Epithelial cell of esophagus (primary cell): ENCODE measurements around the gene TMEM132C.

ENCODE experiments used
- DNase-seq: peaks from one replicate; pipeline ENCODE4 v3.0.0; 2010; ENCODE audit warnings: low read depth
- H3K4me3 ChIP-seq: 2 replicates; pipeline ENCODE4 v1.5.1; 2011; ENCODE audit warnings: mild to moderate bottlenecking, low read length, control low read depth
- CTCF ChIP-seq: IDR thresholded peaks from 2 replicates; pipeline ENCODE4 v1.5.1; 2011; ENCODE audit warnings: low read depth, mild to moderate bottlenecking, low read length, control low read depth, inconsistent platforms; ENCODE audit not compliant: insufficient read depth; ENCODE audit errors: missing control alignments

Gene TMEM132C

GRCh38 chr12:128715485-128715884, 448.5 kb downstream of the TMEM132C start:
- no peak for DNase-seq
- no peak for TF ChIP-seq CTCF
- no peak overlapping the region for H3K4me3 ChIP-seq

GRCh38 chr12:128724468-128725046, 457.6 kb downstream of the TMEM132C start:
- DNase-seq: no peak

GRCh38 chr12:128726886-128727285, 459.9 kb downstream of the TMEM132C start:
- DNase-seq: no peak
- no peak overlapping the region for H3K4me3 ChIP-seq
- TF ChIP-seq CTCF: no peak

More at GRCh38 chr12:128724468-128725046, 457.6 kb downstream of the TMEM132C start:
- H3K4me3 ChIP-seq: no peak overlapping the region
- TF ChIP-seq CTCF: no peak

GRCh38 chr12:128727461-128727860, 460.5 kb downstream of the TMEM132C start:
- no peak for TF ChIP-seq CTCF
- no peak for DNase-seq
- H3K4me3 ChIP-seq: no peak overlapping the region

- no peak for TF ChIP-seq CTCF
- H3K4me3 ChIP-seq: no peak overlapping the region
- peak; percentile 14 for DNase-seq
These were observed 461.0 kb downstream of the TMEM132C start for GRCh38 chr12:128727999-128728398.

- H3K4me3 ChIP-seq: no peak overlapping the region
- peak; percentile 1 for DNase-seq
These were observed 462.7 kb downstream of the TMEM132C start for GRCh38 chr12:128729628-128730121.

More at GRCh38 chr12:128729628-128730121, 462.7 kb downstream of the TMEM132C start:
- TF ChIP-seq CTCF: no peak
